H1 (cell line): Measurements from ENCODE around the gene FRRS1. TPM values are rescaled to one million over a fixed set of nuclear protein-coding genes. Genes with fewer than 3 reads are reported as not detected.

Source experiments
- CTCF ChIA-PET: fragments of 300-600 bp; sonication (Branson Sonifier 250); formaldehyde crosslinking; loops from one replicate; lab custom pipeline; 2021; ENCODE audit not compliant: partially characterized antibody; lab: Charles Lee
- POLR2A ChIA-PET: fragments of 300-600 bp; sonication (Branson Sonifier 250); formaldehyde crosslinking; loops from one replicate; lab custom pipeline; 2021; ENCODE audit warnings: inconsistent platforms; ENCODE audit not compliant: partially characterized antibody; lab: Charles Lee
- DNase-seq, 2 experiments: peaks; one replicate each; pipeline versions ENCODE4 v3.0.0 to v3.0.0-alpha.2; 2010 to 2022; ENCODE audit warnings: low spot score in 2 of 2, low read depth in 1 of 2, mixed read lengths in 1 of 2
- FAIRE-seq: peaks from 2 replicates; lab custom pipeline; 2011; peaks lifted over from hg19 to GRCh38; lab: Jason Lieb, UNC
- H2AFZ ChIP-seq: 2 replicates; pipeline ENCODE4 v1.8.1; 2012; ENCODE audit warnings: low read length, inconsistent platforms
- H2AK5ac ChIP-seq: 2 replicates; pipeline ENCODE4 v1.6.1; 2013; ENCODE audit warnings: low read depth, low read length
- H2BK120ac ChIP-seq: replicated peaks from 2 replicates; pipeline ENCODE3; 2013; ENCODE audit warnings: low read depth, low read length, inconsistent platforms
- H2BK12ac ChIP-seq: 2 replicates; pipeline ENCODE4 v1.6.1; 2013; ENCODE audit warnings: low read depth, low read length
- H2BK15ac ChIP-seq: 2 replicates; pipeline ENCODE4 v1.6.1; 2013; ENCODE audit warnings: low read length
- H2BK20ac ChIP-seq: 2 replicates; pipeline ENCODE4 v1.6.1; 2013; ENCODE audit warnings: low read length
- H2BK5ac ChIP-seq: 2 replicates; pipeline ENCODE4 v1.6.1; 2013; ENCODE audit warnings: low read depth, low read length
- H3K14ac ChIP-seq: 2 replicates; pipeline ENCODE4 v1.6.1; 2013; ENCODE audit warnings: inconsistent platforms; ENCODE audit not compliant: insufficient read length
- H3K18ac ChIP-seq: 2 replicates; pipeline ENCODE4 v1.6.1; 2013; ENCODE audit warnings: low read length; ENCODE audit errors: extremely low read depth
- H3K23ac ChIP-seq: 2 replicates; pipeline ENCODE4 v1.6.1; 2013; ENCODE audit warnings: inconsistent platforms; ENCODE audit not compliant: insufficient read length
- H3K23me2 ChIP-seq: 2 replicates; pipeline ENCODE4 v1.6.1; 2013; ENCODE audit warnings: low read depth, low read length
- H3K27ac ChIP-seq: 2 replicates; pipeline ENCODE4 v1.6.1; 2011; ENCODE audit warnings: low read depth, low read length, inconsistent platforms
- H3K27me3 ChIP-seq, 4 experiments: replicated peaks in 1 of 4; 1 replicate in 1 of 4; 2 replicates in 3 of 4; pipeline versions ENCODE4 v1.6.1 to v1.8.1; 2011 to 2013; ENCODE audit warnings: low read length in 3 of 4, mild to moderate bottlenecking in 3 of 4, inconsistent platforms in 2 of 4, mixed read lengths in 2 of 4, moderate library complexity in 1 of 4; ENCODE audit not compliant: control insufficient read depth in 3 of 4, insufficient read depth in 3 of 4; ENCODE audit errors: extremely low read depth in 1 of 4
- H3K36me3 ChIP-seq, 4 experiments: 2 replicates each; pipeline versions ENCODE4 v1.6.1 to v1.8.1; 2011 to 2013; ENCODE audit warnings: mild to moderate bottlenecking in 4 of 4, low read length in 3 of 4, moderate library complexity in 2 of 4, control low read depth in 1 of 4, inconsistent platforms in 1 of 4; ENCODE audit not compliant: insufficient read depth in 4 of 4, control insufficient read depth in 2 of 4
- H3K4ac ChIP-seq: replicated peaks from 2 replicates; pipeline ENCODE3; 2013; ENCODE audit warnings: low read length, low read depth, mixed read lengths, inconsistent platforms; ENCODE audit not compliant: insufficient read length
- H3K4me1 ChIP-seq, 4 experiments: replicated peaks in 1 of 4; 1 replicate in 1 of 4; 2 replicates in 3 of 4; pipeline versions ENCODE4 v1.6.1 to v1.8.1; 2011 to 2013; ENCODE audit warnings: low read length in 3 of 4, inconsistent platforms in 2 of 4, mixed read lengths in 1 of 4; ENCODE audit not compliant: insufficient read depth in 4 of 4, control insufficient read depth in 3 of 4
- H3K4me2 ChIP-seq, 2 experiments: 2 replicates each; pipeline versions ENCODE4 v1.6.1 to v1.8.1; 2011 to 2013; ENCODE audit warnings: low read depth in 2 of 2, low read length in 2 of 2, control low read depth in 1 of 2, inconsistent platforms in 1 of 2, mild to moderate bottlenecking in 1 of 2; ENCODE audit not compliant: insufficient read depth in 1 of 2
- H3K4me3 ChIP-seq, 4 experiments: fragments of 200-600, 300-600 bp in 1 of 4; sonication (generic), shearing (Covaris generic), sonication (Bioruptor Twin) in 1 of 4; 2 replicates each; pipeline versions ENCODE4 v1.5.1 to v1.8.1; 2011 to 2016; ENCODE audit warnings: low read length in 4 of 4, low read depth in 3 of 4, control low read depth in 2 of 4, inconsistent platforms in 2 of 4, mild to moderate bottlenecking in 2 of 4, mixed read lengths in 1 of 4, moderate library complexity in 1 of 4; ENCODE audit not compliant: insufficient read depth in 2 of 4; ENCODE audit errors: extremely low read depth in 1 of 4
- H3K56ac ChIP-seq: replicated peaks from 2 replicates; pipeline ENCODE3; 2013; ENCODE audit warnings: low read depth, mild to moderate bottlenecking, mixed read lengths, low read length, inconsistent platforms; ENCODE audit not compliant: insufficient read length
- H3K79me1 ChIP-seq: 2 replicates; pipeline ENCODE4 v1.6.1; 2013; ENCODE audit warnings: low read depth, low read length, control low read depth
- H3K79me2 ChIP-seq, 2 experiments: 2 replicates each; pipeline versions ENCODE4 v1.6.1 to v1.8.1; 2012 to 2013; ENCODE audit warnings: low read length in 2 of 2, mild to moderate bottlenecking in 2 of 2, inconsistent platforms in 1 of 2; ENCODE audit not compliant: insufficient read depth in 2 of 2, control insufficient read depth in 1 of 2
- H3K9ac ChIP-seq, 4 experiments: replicated peaks in 1 of 4; 1 replicate in 1 of 4; 2 replicates in 3 of 4; pipeline versions ENCODE4 v1.6.1 to v1.8.1; 2011 to 2013; ENCODE audit warnings: low read depth in 3 of 4, low read length in 3 of 4, control low read depth in 2 of 4, mild to moderate bottlenecking in 2 of 4, moderate library complexity in 2 of 4, inconsistent platforms in 1 of 4; ENCODE audit errors: extremely low read depth in 1 of 4
- H3K9me3 ChIP-seq, 2 experiments: 2 replicates each; pipeline versions ENCODE4 v1.6.1 to v1.8.1; 2012 to 2013; ENCODE audit warnings: mild to moderate bottlenecking in 2 of 2, moderate library complexity in 2 of 2, control low read depth in 1 of 2, inconsistent platforms in 1 of 2, low read depth in 1 of 2, low read length in 1 of 2, mixed read lengths in 1 of 2; ENCODE audit not compliant: insufficient read depth in 2 of 2
- H4K20me1 ChIP-seq, 2 experiments: replicated peaks in 1 of 2; 2 replicates each; pipeline versions ENCODE3 to v1.8.1; 2011 to 2013; ENCODE audit warnings: inconsistent platforms in 2 of 2, low read length in 2 of 2, mild to moderate bottlenecking in 1 of 2; ENCODE audit not compliant: insufficient read depth in 2 of 2, control insufficient read depth in 1 of 2
- H4K5ac ChIP-seq: 2 replicates; pipeline ENCODE4 v1.6.1; 2013; ENCODE audit warnings: low read length, low read depth, mixed read lengths, inconsistent platforms; ENCODE audit not compliant: insufficient read length
- H4K8ac ChIP-seq: 2 replicates; pipeline ENCODE4 v1.8.0; 2013; ENCODE audit warnings: mild to moderate bottlenecking, moderate library complexity, low read length, inconsistent platforms; ENCODE audit not compliant: insufficient read depth; ENCODE audit errors: extremely low read depth
- H4K91ac ChIP-seq: replicated peaks from 2 replicates; pipeline ENCODE3; 2013; ENCODE audit warnings: low read length, mixed read lengths, inconsistent platforms; ENCODE audit not compliant: insufficient read length
- CREB1 ChIP-seq: IDR thresholded peaks from 2 replicates; pipeline ENCODE4 v1.6.1; 2012; ENCODE audit warnings: inconsistent platforms
- E2F6 ChIP-seq: IDR thresholded peaks from 2 replicates; pipeline ENCODE4 v1.6.1; 2012; ENCODE audit warnings: inconsistent platforms
- EP300 ChIP-seq, 2 experiments: IDR thresholded peaks; 1 replicate in 1 of 2; 2 replicates in 1 of 2; pipeline ENCODE4 v1.6.1; 2011 to 2012; ENCODE audit warnings: low read depth in 2 of 2, low read length in 2 of 2, mild to moderate bottlenecking in 2 of 2, borderline replicate concordance in 1 of 2, inconsistent platforms in 1 of 2, moderate library complexity in 1 of 2
- EZH2 ChIP-seq: fragments of 200-600 bp; sonication (generic); IDR thresholded peaks from 2 replicates; pipeline ENCODE4 v1.7.1; 2012; ENCODE audit warnings: low read depth, mild to moderate bottlenecking, moderate library complexity, low read length, inconsistent platforms; ENCODE audit not compliant: severe bottlenecking
- JUN ChIP-seq: IDR thresholded peaks from 2 replicates; pipeline ENCODE4 v1.6.1; 2011; ENCODE audit warnings: low read depth, mild to moderate bottlenecking, improper control_type of control experiment, low read length
- KDM4A ChIP-seq: IDR thresholded peaks from one replicate; pipeline ENCODE4 v1.7.1; 2012; ENCODE audit warnings: low read depth, mild to moderate bottlenecking, moderate library complexity, low read length, inconsistent platforms; ENCODE audit not compliant: severe bottlenecking
- NANOG ChIP-seq: IDR thresholded peaks from 2 replicates; pipeline ENCODE4 v1.6.1; 2011; ENCODE audit warnings: low read length, low read depth, mild to moderate bottlenecking, inconsistent platforms; ENCODE audit not compliant: insufficient read depth, poor library complexity, severe bottlenecking
- POLR2A ChIP-seq, 2 experiments: IDR thresholded peaks; 1 replicate in 1 of 2; 2 replicates in 1 of 2; pipeline ENCODE4 v1.6.1; 2011; ENCODE audit warnings: low read depth in 2 of 2, low read length in 2 of 2, mild to moderate bottlenecking in 2 of 2; ENCODE audit errors: control extremely low read depth in 1 of 2
- RNF2 ChIP-seq: fragments of 200-900, 300-1000 bp; sonication (generic); IDR thresholded peaks from 2 replicates; pipeline ENCODE4 v1.7.1; 2016; ENCODE audit warnings: borderline replicate concordance, low read depth, mild to moderate bottlenecking, antibody characterized with exemption, low read length; ENCODE audit not compliant: poor library complexity, severe bottlenecking; ENCODE audit errors: missing control alignments
- SAP30 ChIP-seq: fragments of 300-600 bp; sonication (generic); IDR thresholded peaks from 2 replicates; pipeline ENCODE4 v1.7.1; 2012; ENCODE audit warnings: low read length, moderate library complexity, mild to moderate bottlenecking, inconsistent platforms; ENCODE audit not compliant: insufficient read depth, insufficient replicate concordance
- TBP ChIP-seq: IDR thresholded peaks from 2 replicates; pipeline ENCODE4 v1.6.1; 2011; ENCODE audit warnings: low read depth, low read length, improper control_type of control experiment
- YY1 ChIP-seq: IDR thresholded peaks from 2 replicates; pipeline ENCODE4 v1.6.1; 2011; ENCODE audit warnings: low read depth, mild to moderate bottlenecking, low read length
- ZNF274 ChIP-seq: IDR thresholded peaks from 2 replicates; pipeline ENCODE4 v1.7.0; 2012; ENCODE audit warnings: low read length, borderline replicate concordance; ENCODE audit errors: extremely low read depth
- WGBS, 2 experiments: shearing (Covaris generic) in 1 of 2; methylation state at CpG; one replicate each; pipeline versions ENCODE4 v1.1.6 to v1.1.7; 2013 to 2015; ENCODE audit warnings: low lambda C conversion rate in 2 of 2, mixed read lengths in 2 of 2, inconsistent platforms in 1 of 2, low coverage in 1 of 2, missing lambda C conversion rate in 1 of 2; ENCODE audit not compliant: insufficient replicate concordance in 2 of 2, insufficient coverage in 1 of 2, insufficient read length in 1 of 2; ENCODE audit errors: extremely low coverage in 1 of 2, missing lambda C conversion rate in 1 of 2; 5-methylcytosine and 5-hydroxymethylcytosine counted together
- polyA plus RNA-seq, 7 experiments: library from polyadenylated mRNA; depleted of rRNA in 3 of 7; stranded (reverse) in 5 of 7; unstranded in 2 of 7; fragments of >200 nt in 5 of 7; fragments of 200-250 nt in 2 of 7; gene quantifications; 1 replicate in 5 of 7; 2 replicates in 1 of 7; 4 replicates in 1 of 7; pipeline versions ENCODE4 v1.2.1 to v1.2.3, GENCODE V29; 2011 to 2013; ENCODE audit warnings: missing spikeins in 2 of 7, mixed read lengths in 2 of 7
- total RNA-seq: library from RNA; stranded (reverse); fragmentation: NEBNext Ultra II Directional; extraction: Animal tissue kit (Norgen Biotek cat#: 25700); gene quantifications from 2 replicates; pipeline ENCODE4 v1.2.1, GENCODE V29; 2021

The FRRS1 gene
- total and polyA plus RNA-seq, 2 of the 8 experiments (the other 6 are each of a cell fraction or from before 2014, with no cell fraction given) = 3.5 to 6.5 TPM

- H3K79me1 ChIP-seq = no peaks in the 10 kb centered on the region
- H4K91ac ChIP-seq = no peak overlapping the region
- H3K18ac ChIP-seq = no peak overlapping the region
- no peak overlapping the region for H3K23ac ChIP-seq
- no peak overlapping the region for H2BK20ac ChIP-seq
- H2BK15ac ChIP-seq = no peak overlapping the region
- H3K56ac ChIP-seq = no peak overlapping the region
- H2AK5ac ChIP-seq = no peak overlapping the region
- H3K23me2 ChIP-seq = peaks cover 3% of the 10 kb centered on the region; the same call in 1 of the 2 replicates
- no peak overlapping the region for H3K4ac ChIP-seq
- no peak overlapping the region for H3K27ac ChIP-seq
- WGBS, 2 experiments = 100% methylated on average over 2 of the region's 2 CpGs; no CpG with 5 or more reads in 1 of the 2 experiments
- no peak overlapping the region for H4K8ac ChIP-seq
- H3K4me1 ChIP-seq = no peaks in the 10 kb centered on the region
- no peak overlapping the region for H2AFZ ChIP-seq
- H4K20me1 ChIP-seq = no peaks in the 10 kb centered on the region
- no peaks in the 10 kb centered on the region for H3K79me2 ChIP-seq
- no peak overlapping the region for H2BK120ac ChIP-seq
- POLR2A ChIA-PET = no interaction called here
- H3K27me3 ChIP-seq = no peaks in the 10 kb centered on the region
- no peak overlapping the region for H2BK5ac ChIP-seq
- no peaks in the 10 kb centered on the region for H3K9me3 ChIP-seq
- H3K36me3 ChIP-seq = peaks cover 0 to 6% (median 0%) of the 10 kb centered on the region in 4 experiments; a peak in 2 of 8 replicates
- no peak for FAIRE-seq
- H3K4me3 ChIP-seq = no peak overlapping the region
- no peak overlapping the region for H2BK12ac ChIP-seq
- no peak overlapping the region for H4K5ac ChIP-seq
- DNase-seq = no peak
- no peak overlapping the region for H3K9ac ChIP-seq
- CTCF ChIA-PET = no interaction called here
- H3K14ac ChIP-seq = no peak overlapping the region
- H3K4me2 ChIP-seq = no peak overlapping the region
- TF ChIP-seq JUN = no peak
- TF ChIP-seq EP300 (IDR thresholded peaks at IDR 0.05; ENCODE audit: borderline replicate concordance in 1 of 2, low read depth in 2 of 2, low read length in 2 of 2) = no peak
- no peak for TF ChIP-seq E2F6
- TF ChIP-seq RNF2 = no peak
- no peak for TF ChIP-seq POLR2A (IDR thresholded peaks at IDR 0.05; ENCODE audit: control extremely low read depth in 1 of 2, low read depth in 2 of 2, low read length in 2 of 2)
- TF ChIP-seq YY1 = no peak
- TF ChIP-seq ZNF274 = no peak
- no peak for TF ChIP-seq KDM4A
- TF ChIP-seq CREB1 = no peak
- TF ChIP-seq SAP30 = no peak
- no peak for TF ChIP-seq TBP
- no peak for TF ChIP-seq EZH2
- no peak for TF ChIP-seq NANOG
Measured at GRCh38 chr1:99713006-99713405, 53.4 kb downstream of the FRRS1 start.
